MCF 10A (cell line): ENCODE measurements around the gene NSF. TPM values are rescaled to one million over a fixed set of nuclear protein-coding genes. Genes with fewer than 3 reads are reported as not detected.

Experiments used
- BruUV-seq: library from RNA; stranded (reverse); fragments of 400-500 nt; replicated peaks from 2 replicates; lab custom pipeline; 2021; lab: Mats Ljungman, UMichigan
- CTCF ChIA-PET: fragments of 300-600 bp; sonication (Branson Sonifier 250); formaldehyde crosslinking; extraction: SDS; loops from one replicate; lab custom pipeline; 2021; ENCODE audit warnings: antibody characterized with exemption, inconsistent platforms; lab: Yijun Ruan, JAX
- POLR2A ChIA-PET: fragments of 300-600, 350-650 bp; sonication (Branson Sonifier 250); formaldehyde crosslinking; extraction: SDS; loops from one replicate; lab custom pipeline; 2020; ENCODE audit warnings: antibody characterized with exemption, inconsistent platforms; lab: Yijun Ruan, JAX
- DNase-seq: peaks from one replicate; pipeline ENCODE4 v3.0.0-alpha.2; 2018; ENCODE audit not compliant: unreplicated experiment
- H3K27ac Mint-ChIP-seq: one replicate; pipeline ENCODE4 v1.8.0; 2022; ENCODE audit warnings: mild to moderate bottlenecking, low read depth, mixed read lengths; ENCODE audit not compliant: unreplicated experiment
- H3K27me3 Mint-ChIP-seq: one replicate; pipeline ENCODE4 v1.8.0; 2022; ENCODE audit warnings: mixed read lengths; ENCODE audit not compliant: insufficient read depth, unreplicated experiment
- H3K36me3 Mint-ChIP-seq: one replicate; pipeline ENCODE4 v1.8.0; 2022; ENCODE audit warnings: mild to moderate bottlenecking, moderate library complexity, mixed read lengths; ENCODE audit not compliant: insufficient read depth, unreplicated experiment
- H3K4me1 Mint-ChIP-seq: one replicate; pipeline ENCODE4 v1.8.0; 2022; ENCODE audit warnings: mixed read lengths; ENCODE audit not compliant: insufficient read depth, unreplicated experiment
- H3K4me3 Mint-ChIP-seq: one replicate; pipeline ENCODE4 v1.8.0; 2022; ENCODE audit warnings: mild to moderate bottlenecking, moderate library complexity, mixed read lengths; ENCODE audit not compliant: unreplicated experiment
- H3K9me3 Mint-ChIP-seq: one replicate; pipeline ENCODE4 v1.8.0; 2022; ENCODE audit warnings: mixed read lengths; ENCODE audit not compliant: unreplicated experiment
- CTCF ChIP-seq: fragments of 200-600 bp; IDR thresholded peaks from one replicate; pipeline ENCODE4 v1.8.0; 2022; ENCODE audit warnings: antibody characterized with exemption, mild to moderate bottlenecking; ENCODE audit not compliant: unreplicated experiment
- intact Hi-C: fragments of 100-400 bp; cut with micrococcal nuclease; formaldehyde crosslinking; loops from 2 replicates; pipeline ENCODE4 v1.14.1; 2022
- total RNA-seq: library from RNA; stranded (reverse); gene quantifications from 2 replicates; pipeline ENCODE4 v1.2.3, GENCODE V29; 2022

Gene NSF
- total RNA-seq, 1 experiment from 2014 or later, result 21.1 TPM

GRCh38 chr17:46742565-46743270 is 152.2 kb downstream of the NSF start:
- POLR2A ChIA-PET, result interaction anchor here (0.8 kb wide), 1 partner anchor 10 kb away, joined by 3 read pairs; no protein-coding TSS in a partner anchor
- no peaks in the 10 kb centered on the region for H3K9me3 Mint-ChIP-seq
- CTCF ChIA-PET, result interaction anchor here (1.0 to 1.2 kb wide), 2 partner anchors 11 to 39 kb away, joined by 3 read pairs; no protein-coding TSS in a partner anchor

GRCh38 chr17:46744441-46744840 is 154.0 kb downstream of the NSF start:
- Mint-ChIP-seq H3K4me3 (no peak overlapping the region), H3K9me3 (no peaks in the 10 kb centered on the region), H3K36me3 (peaks cover 5% of the 10 kb centered on the region), H3K27me3 (no peaks in the 10 kb centered on the region), H3K4me1 (peaks cover 12% of the 10 kb centered on the region), H3K27ac (no peak overlapping the region)
- DNase-seq, result no peak
- ChIA-PET CTCF (no interaction called here), POLR2A (no interaction called here)
- no TSS peak for BruUV-seq
- TF ChIP-seq CTCF, result no peak
- intact Hi-C loops, result no loop called here

More at GRCh38 chr17:46742565-46743270, 152.2 kb downstream of the NSF start:
- DNase-seq, result peak; percentile 94
- peak overlapping the region; percentile 64 for H3K27ac Mint-ChIP-seq
- no peaks in the 10 kb centered on the region for H3K27me3 Mint-ChIP-seq
- intact Hi-C loops, result no loop called here
- H3K36me3 Mint-ChIP-seq, result peaks cover under 1% of the 10 kb centered on the region
- H3K4me3 Mint-ChIP-seq, result no peak overlapping the region
- peaks cover 12% of the 10 kb centered on the region for H3K4me1 Mint-ChIP-seq
- no TSS peak for BruUV-seq
- no peak for TF ChIP-seq CTCF

GRCh38 chr17:46745376-46745775 is 154.9 kb downstream of the NSF start:
- peaks cover 12% of the 10 kb centered on the region for H3K4me1 Mint-ChIP-seq
- H3K4me3 Mint-ChIP-seq, result no peak overlapping the region
- ChIA-PET CTCF (no interaction called here), POLR2A (no interaction called here)
- H3K36me3 Mint-ChIP-seq, result peaks cover 9% of the 10 kb centered on the region
- intact Hi-C loops, result no loop called here
- H3K27me3 Mint-ChIP-seq, result no peaks in the 10 kb centered on the region
- no peak for DNase-seq
- H3K9me3 Mint-ChIP-seq, result no peaks in the 10 kb centered on the region
- no peak overlapping the region for H3K27ac Mint-ChIP-seq
- TF ChIP-seq CTCF, result no peak
- no TSS peak for BruUV-seq

GRCh38 chr17:46751425-46751824 is 161.0 kb downstream of the NSF start:
- BruUV-seq, result no TSS peak
- Mint-ChIP-seq H3K27ac (no peak overlapping the region), H3K27me3 (no peaks in the 10 kb centered on the region), H3K4me3 (no peak overlapping the region), H3K9me3 (no peaks in the 10 kb centered on the region), H3K4me1 (no peaks in the 10 kb centered on the region), H3K36me3 (peaks cover 41% of the 10 kb centered on the region)
- ChIA-PET CTCF (no interaction called here), POLR2A (interaction anchor here (0.6 kb wide), 1 partner anchor 89 kb away, joined by 4 read pairs; no protein-coding TSS in a partner anchor)
- TF ChIP-seq CTCF, result no peak
- DNase-seq, result no peak
- intact Hi-C loops, result no loop called here
